CD4-positive, alpha-beta T cell (primary cell): ENCODE measurements around the gene IL1RL2. TPM values are rescaled to one million over a fixed set of nuclear protein-coding genes. Genes with fewer than 3 reads are reported as not detected.

ENCODE experiments used
- ATAC-seq: fragments of 200-7000 bp; cut with Tn5 transposase; one replicate; pipeline ENCODE4 v1.10.0; 2022; ENCODE audit warnings: mild to moderate bottlenecking; ENCODE audit not compliant: poor library complexity
- CTCF ChIA-PET: fragments of 350-600 bp; sonication (Branson Sonifier 250); formaldehyde crosslinking; loops from one replicate; lab custom pipeline; 2021; ENCODE audit warnings: antibody characterized with exemption, inconsistent platforms; lab: Charles Lee
- POLR2A ChIA-PET: fragments of 350-600 bp; sonication (Branson Sonifier 250); formaldehyde crosslinking; loops from one replicate; lab custom pipeline; 2021; ENCODE audit warnings: antibody characterized with exemption, inconsistent platforms; lab: Charles Lee
- DNase-seq, 14 experiments: peaks; one replicate each; pipeline ENCODE4 v3.0.0-alpha.2; 2013 to 2020; ENCODE audit warnings: mixed read lengths in 2 of 14
- H3K27ac ChIP-seq, 2 donors: one replicate each; pipeline versions ENCODE4 v1.5.1 to v1.7.0; 2013; ENCODE audit warnings: low read length in 2 of 2, low read depth in 1 of 2, mild to moderate bottlenecking in 1 of 2
- H3K27me3 ChIP-seq, 2 experiments: 1 replicate in 1 of 2; 2 replicates in 1 of 2; pipeline versions ENCODE4 v1.6.1 to v1.7.0; 2013; ENCODE audit warnings: low read length in 2 of 2, control low read depth in 1 of 2, mild to moderate bottlenecking in 1 of 2, moderate library complexity in 1 of 2; ENCODE audit not compliant: insufficient read depth in 2 of 2, control insufficient read depth in 1 of 2
- H3K36me3 ChIP-seq: one replicate; pipeline ENCODE4 v1.6.1; 2013; ENCODE audit warnings: low read length, control low read depth; ENCODE audit not compliant: insufficient read depth
- H3K4me1 ChIP-seq: one replicate; pipeline ENCODE4 v1.6.1; 2013; ENCODE audit warnings: low read length, control low read depth; ENCODE audit not compliant: insufficient read depth
- H3K4me3 ChIP-seq: one replicate; pipeline ENCODE4 v1.5.1; 2013; ENCODE audit warnings: mild to moderate bottlenecking, low read length, moderate library complexity
- H3K9me3 ChIP-seq, 2 experiments: 1 replicate in 1 of 2; 2 replicates in 1 of 2; pipeline versions ENCODE4 v1.6.1 to v1.7.0; 2013; ENCODE audit warnings: low read length in 2 of 2, mild to moderate bottlenecking in 2 of 2, control low read depth in 1 of 2, moderate library complexity in 1 of 2; ENCODE audit not compliant: control insufficient read depth in 1 of 2, insufficient read depth in 1 of 2
- H3K27ac Mint-ChIP-seq: one replicate; pipeline ENCODE4 v1.8.0; 2020; ENCODE audit warnings: mixed read lengths
- H3K27me3 Mint-ChIP-seq: one replicate; pipeline ENCODE4 v1.8.0; 2021; ENCODE audit warnings: mixed read lengths
- H3K36me3 Mint-ChIP-seq: one replicate; pipeline ENCODE4 v1.8.0; 2021; ENCODE audit warnings: low read depth, mixed read lengths
- H3K4me1 Mint-ChIP-seq: one replicate; pipeline ENCODE4 v1.8.0; 2021; ENCODE audit warnings: low read depth, mixed read lengths
- H3K4me3 Mint-ChIP-seq: one replicate; pipeline ENCODE4 v1.8.0; 2020; ENCODE audit warnings: mild to moderate bottlenecking, mixed read lengths
- H3K9me3 Mint-ChIP-seq: one replicate; pipeline ENCODE4 v1.8.0; 2020; ENCODE audit warnings: mixed read lengths
- intact Hi-C, 2 experiments: fragments of 100-400 bp; cut with DNase I in 1 of 2; cut with micrococcal nuclease in 1 of 2; formaldehyde crosslinking; loops; one replicate each; pipeline versions ENCODE4 v1.15.1 to v1.9.0; 2023 to 2025; cut with DNase I, micrococcal nuclease
- total RNA-seq, 174 experiments: library from RNA in 2 of 174; stranded (reverse) in 2 of 174; gene quantifications; one replicate each; pipeline ENCODE4 v1.2.3 and lab custom pipeline; 2021 to 2026
- TF ChIP-seq, protein P1 (sequence below): fragments of 200-600 bp; IDR thresholded peaks from one replicate; pipeline ENCODE4 v1.8.0; 2022; ENCODE audit warnings: antibody characterized with exemption, mild to moderate bottlenecking

IL1RL2 gene
- total RNA-seq, 2 experiments from 2014 or later, result not detected

DNA sequence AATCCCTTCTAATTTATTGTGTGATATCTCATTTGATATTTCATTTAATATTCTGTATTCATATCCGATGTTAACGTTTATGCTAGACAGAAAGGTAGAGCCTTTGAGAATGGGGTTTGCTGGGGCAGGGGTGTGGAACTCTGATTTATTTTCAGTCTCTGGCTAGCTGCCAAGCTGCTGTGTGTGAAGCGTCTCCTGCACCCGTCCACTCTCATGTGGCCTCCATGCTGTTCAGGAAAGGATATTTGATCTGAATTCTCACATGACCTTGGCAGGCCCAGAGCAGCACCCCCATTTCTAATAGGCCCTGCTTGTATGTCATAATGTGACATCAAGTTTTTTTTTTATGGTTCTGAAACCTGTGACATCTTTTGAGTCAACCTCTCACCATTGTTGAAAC is 42.7 kb upstream of the IL1RL2 start:
- Histone ChIP-seq H3K27me3 (peaks cover 17 to 30% of the 10 kb centered on the region in 2 experiments), H3K4me1 (peaks cover 12% of the 10 kb centered on the region), H3K4me3 (no peak overlapping the region), H3K9me3 (peaks cover 39 to 53% of the 10 kb centered on the region in 2 experiments), H3K36me3 (no peaks in the 10 kb centered on the region), H3K27ac (no peak overlapping the region)
- no peak for ATAC-seq
- Mint-ChIP-seq H3K27me3 (peaks cover 48% of the 10 kb centered on the region), H3K4me1 (peaks cover 6% of the 10 kb centered on the region), H3K4me3 (no peak overlapping the region), H3K27ac (no peak overlapping the region), H3K9me3 (peaks cover 8% of the 10 kb centered on the region), H3K36me3 (peaks cover 28% of the 10 kb centered on the region)
- intact Hi-C loops, result no loop called here
- CTCF ChIA-PET, result no interaction called here
- TF ChIP-seq, protein P1, sequence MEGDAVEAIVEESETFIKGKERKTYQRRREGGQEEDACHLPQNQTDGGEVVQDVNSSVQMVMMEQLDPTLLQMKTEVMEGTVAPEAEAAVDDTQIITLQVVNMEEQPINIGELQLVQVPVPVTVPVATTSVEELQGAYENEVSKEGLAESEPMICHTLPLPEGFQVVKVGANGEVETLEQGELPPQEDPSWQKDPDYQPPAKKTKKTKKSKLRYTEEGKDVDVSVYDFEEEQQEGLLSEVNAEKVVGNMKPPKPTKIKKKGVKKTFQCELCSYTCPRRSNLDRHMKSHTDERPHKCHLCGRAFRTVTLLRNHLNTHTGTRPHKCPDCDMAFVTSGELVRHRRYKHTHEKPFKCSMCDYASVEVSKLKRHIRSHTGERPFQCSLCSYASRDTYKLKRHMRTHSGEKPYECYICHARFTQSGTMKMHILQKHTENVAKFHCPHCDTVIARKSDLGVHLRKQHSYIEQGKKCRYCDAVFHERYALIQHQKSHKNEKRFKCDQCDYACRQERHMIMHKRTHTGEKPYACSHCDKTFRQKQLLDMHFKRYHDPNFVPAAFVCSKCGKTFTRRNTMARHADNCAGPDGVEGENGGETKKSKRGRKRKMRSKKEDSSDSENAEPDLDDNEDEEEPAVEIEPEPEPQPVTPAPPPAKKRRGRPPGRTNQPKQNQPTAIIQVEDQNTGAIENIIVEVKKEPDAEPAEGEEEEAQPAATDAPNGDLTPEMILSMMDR, result no peak
- POLR2A ChIA-PET, result no interaction called here
- no peak for DNase-seq

DNA sequence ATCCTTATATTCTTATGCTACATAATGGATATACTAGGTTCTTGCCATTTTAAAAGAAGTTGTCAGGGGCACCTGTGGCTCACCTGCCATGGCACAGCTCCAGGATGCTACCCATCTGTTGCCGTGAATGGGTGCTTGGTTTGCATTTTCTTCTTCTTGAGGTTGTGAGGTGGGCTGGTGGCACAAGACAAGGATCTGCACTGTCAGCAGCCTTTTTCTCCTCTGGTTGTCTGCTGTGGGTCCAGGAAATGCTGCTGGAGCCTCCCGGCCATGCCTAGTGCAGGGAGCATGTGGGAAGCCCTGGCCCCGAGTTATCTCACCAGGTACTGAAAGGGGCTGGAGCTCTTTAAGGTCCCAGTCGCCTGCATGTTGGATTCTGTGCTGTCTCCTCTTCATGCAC is 41.7 kb upstream of the IL1RL2 start:
- no peak overlapping the region for H3K4me3 ChIP-seq
- ATAC-seq (no peak), DNase-seq (no peak)
- H3K27ac ChIP-seq, result no peak overlapping the region
- Mint-ChIP-seq H3K4me1 (peaks cover 6% of the 10 kb centered on the region), H3K27ac (no peak overlapping the region), H3K9me3 (peaks cover 8% of the 10 kb centered on the region), H3K36me3 (peaks cover 28% of the 10 kb centered on the region), H3K4me3 (no peak overlapping the region), H3K27me3 (peaks cover 48% of the 10 kb centered on the region)
- ChIA-PET POLR2A (no interaction called here), CTCF (no interaction called here)
- H3K27me3 ChIP-seq, result peaks cover 17 to 30% of the 10 kb centered on the region in 2 experiments
- no peaks in the 10 kb centered on the region for H3K36me3 ChIP-seq
- peaks cover 48 to 58% of the 10 kb centered on the region in 2 experiments for H3K9me3 ChIP-seq
- TF ChIP-seq, protein P1, result no peak
- peaks cover 11% of the 10 kb centered on the region for H3K4me1 ChIP-seq
- intact Hi-C loops, result no loop called here

DNA sequence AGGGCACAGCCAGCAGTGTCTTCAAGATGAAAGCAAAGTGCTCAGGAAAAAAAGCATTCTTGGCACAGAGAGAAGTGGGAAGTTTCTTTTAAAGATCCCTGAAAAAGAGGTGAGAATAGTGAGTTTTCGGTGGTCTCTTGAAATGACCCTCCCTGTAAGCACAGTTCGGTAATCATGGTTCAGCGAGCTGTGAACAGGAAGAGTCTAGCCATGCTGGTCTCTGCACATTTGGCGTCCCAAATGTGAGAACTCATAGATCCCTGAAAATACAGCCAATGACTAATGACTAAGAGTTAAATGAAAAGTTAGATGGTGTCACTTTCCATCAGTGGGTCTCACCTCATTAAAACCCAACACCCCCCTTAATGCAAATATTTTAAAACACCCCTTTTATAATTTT is 40.9 kb upstream of the IL1RL2 start:
- Histone ChIP-seq H3K4me3 (no peak overlapping the region), H3K9me3 (peaks cover 48 to 58% of the 10 kb centered on the region in 2 experiments), H3K27me3 (peaks cover 17 to 30% of the 10 kb centered on the region in 2 experiments), H3K27ac (no peak overlapping the region), H3K4me1 (peaks cover 11% of the 10 kb centered on the region), H3K36me3 (no peaks in the 10 kb centered on the region)
- ChIA-PET POLR2A (no interaction called here), CTCF (no interaction called here)
- Mint-ChIP-seq H3K36me3 (peaks cover 28% of the 10 kb centered on the region), H3K4me3 (no peak overlapping the region), H3K27ac (no peak overlapping the region), H3K9me3 (peaks cover 8% of the 10 kb centered on the region), H3K4me1 (peaks cover 6% of the 10 kb centered on the region), H3K27me3 (peaks cover 40% of the 10 kb centered on the region)
- ATAC-seq (no peak), DNase-seq (no peak)
- TF ChIP-seq, protein P1, result no peak
- intact Hi-C loops, result no loop called here
